HG03025 (cell line): ENCODE results near the gene LGALS9B.
"Not testable (repeated sequence)": the region's sequence is repeated elsewhere in the genome, so short reads cannot be mapped to it uniquely, and the experiment has no call there.

Experiments used
- ATAC-seq: cut with Tn5 transposase; IDR thresholded peaks from one replicate; pipeline ENCODE4 v1.9.1; 2021; ENCODE audit warnings: mild to moderate bottlenecking, moderate library complexity; ENCODE audit not compliant: unreplicated experiment, low FRiP score

The LGALS9B gene

GRCh38 chr17:20467447-20467846 lies at the start of gene LGALS9B:
Gene LGALS9B (minus strand): TSS chr17:20467539. CDS start chr17:20467470, 69 bp downstream.
- peak; percentile 63 for ATAC-seq

- not testable (repeated sequence) for ATAC-seq
These were observed 49.6 kb upstream of the LGALS9B start for GRCh38 chr17:20516986-20517385.

- ATAC-seq = not testable (repeated sequence)
These were observed 47.8 kb upstream of the LGALS9B start for GRCh38 chr17:20515099-20515498.

GRCh38 chr17:20513539-20513938 lies 46.2 kb upstream of the LGALS9B start:
- ATAC-seq = not testable (repeated sequence)

- ATAC-seq = not testable (repeated sequence)
These were observed 45.0 kb upstream of the LGALS9B start for GRCh38 chr17:20512378-20512777.

- ATAC-seq = not testable (repeated sequence)
These were observed 44.4 kb upstream of the LGALS9B start for GRCh38 chr17:20511778-20512177.

- ATAC-seq = not testable (repeated sequence)
These were observed 38.0 kb upstream of the LGALS9B start for GRCh38 chr17:20505333-20505732.

GRCh38 chr17:20504388-20505066 lies 37.2 kb upstream of the LGALS9B start:
- ATAC-seq = not testable (repeated sequence)

- ATAC-seq = not testable (repeated sequence)
These were observed 34.6 kb upstream of the LGALS9B start for GRCh38 chr17:20501896-20502295.

- not testable (repeated sequence) for ATAC-seq
These were observed 33.0 kb upstream of the LGALS9B start for GRCh38 chr17:20500346-20500745.

GRCh38 chr17:20495420-20495819 lies 28.1 kb upstream of the LGALS9B start:
- ATAC-seq = not testable (repeated sequence)

GRCh38 chr17:20494735-20495134 lies 27.4 kb upstream of the LGALS9B start:
- ATAC-seq = not testable (repeated sequence)

GRCh38 chr17:20494147-20494546 lies 26.8 kb upstream of the LGALS9B start:
- ATAC-seq = not testable (repeated sequence)

GRCh38 chr17:20492971-20493370 lies 25.6 kb upstream of the LGALS9B start:
- ATAC-seq = not testable (repeated sequence)

- ATAC-seq = not testable (repeated sequence)
These were observed 24.8 kb upstream of the LGALS9B start for GRCh38 chr17:20492099-20492498.

- not testable (repeated sequence) for ATAC-seq
These were observed 17.6 kb upstream of the LGALS9B start for GRCh38 chr17:20484930-20485329.

- not testable (repeated sequence) for ATAC-seq
These were observed 12.7 kb upstream of the LGALS9B start for GRCh38 chr17:20479889-20480591.

- not testable (repeated sequence) for ATAC-seq
These were observed 10.2 kb upstream of the LGALS9B start for GRCh38 chr17:20477398-20478071.

- ATAC-seq = not testable (repeated sequence)
These were observed 7.9 kb upstream of the LGALS9B start for GRCh38 chr17:20475137-20475831.

GRCh38 chr17:20474081-20474480 lies 6.7 kb upstream of the LGALS9B start:
- not testable (repeated sequence) for ATAC-seq
